ENCODE results near the gene LY6G6F. TPM values are rescaled to one million over a fixed set of nuclear protein-coding genes. Genes with fewer than 3 reads are reported as not detected.

LY6G6F gene
- total RNA-seq, 2 experiments from 2014 or later = not detected

GRCh38 chr6:31749301-31750036 lies 42.8 kb downstream of the LY6G6F start:
- CTCF ChIA-PET = interaction anchor here (0.9 kb wide), 1 partner anchor 21 kb away, joined by 3 read pairs; no protein-coding TSS in a partner anchor
- POLR2A ChIA-PET = interaction anchor here (1.3 to 3.9 kb wide), 2 partner anchors 9 to 12 kb away, joined by 3 to 19 read pairs; partner anchors contain the start of gene MSH5
- H3K36me3 Mint-ChIP-seq (ENCODE audit: low read depth) = peaks cover 23% of the 10 kb centered on the region
- H3K27ac Mint-ChIP-seq = no peak overlapping the region
- H3K9me3 Mint-ChIP-seq (ENCODE audit: insufficient read depth) = no peaks in the 10 kb centered on the region
- no peak overlapping the region for H3K4me3 Mint-ChIP-seq
- ATAC-seq (no peak), DNase-seq (no peak)
- peaks cover 3% of the 10 kb centered on the region for H3K4me1 Mint-ChIP-seq (ENCODE audit: low read depth)
- H3K27me3 Mint-ChIP-seq (ENCODE audit: low read depth) = no peaks in the 10 kb centered on the region

- CTCF ChIA-PET = interaction anchor here (0.9 kb wide), 1 partner anchor 19 kb away, joined by 3 read pairs; no protein-coding TSS in a partner anchor
- POLR2A ChIA-PET = interaction anchor here (1.4 to 3.9 kb wide), 2 partner anchors 10 to 16 kb away, joined by 5 to 19 read pairs; partner anchors contain the start of gene MSH5
- DNase-seq (no peak), ATAC-seq (no peak)
- no peaks in the 10 kb centered on the region for H3K27me3 Mint-ChIP-seq (ENCODE audit: low read depth)
- peaks cover 17% of the 10 kb centered on the region for H3K36me3 Mint-ChIP-seq (ENCODE audit: low read depth)
- no peaks in the 10 kb centered on the region for H3K4me1 Mint-ChIP-seq (ENCODE audit: low read depth)
- no peak overlapping the region for H3K4me3 Mint-ChIP-seq
- H3K9me3 Mint-ChIP-seq (ENCODE audit: insufficient read depth) = no peaks in the 10 kb centered on the region
- H3K27ac Mint-ChIP-seq = no peak overlapping the region
These were observed 43.9 kb downstream of the LY6G6F start for GRCh38 chr6:31750411-31751022.

GRCh38 chr6:31752739-31753319 lies 46.2 kb downstream of the LY6G6F start:
- Mint-ChIP-seq H3K36me3 (ENCODE audit: low read depth) (peaks cover 12% of the 10 kb centered on the region), H3K27me3 (ENCODE audit: low read depth) (no peaks in the 10 kb centered on the region), H3K27ac (no peak overlapping the region), H3K4me3 (no peak overlapping the region), H3K4me1 (ENCODE audit: low read depth) (no peaks in the 10 kb centered on the region), H3K9me3 (ENCODE audit: insufficient read depth) (no peaks in the 10 kb centered on the region)
- ATAC-seq (no peak), DNase-seq (no peak)
- ChIA-PET CTCF (interaction anchor here (1.7 kb wide), 1 partner anchor 17 kb away, joined by 6 read pairs; no protein-coding TSS in a partner anchor), POLR2A (interaction anchor here (3.9 kb wide), 1 partner anchor 12 kb away, joined by 19 read pairs; the partner anchor contains the start of gene MSH5)

- no peaks in the 10 kb centered on the region for H3K27me3 Mint-ChIP-seq (ENCODE audit: low read depth)
- H3K9me3 Mint-ChIP-seq (ENCODE audit: insufficient read depth) = no peaks in the 10 kb centered on the region
- DNase-seq (no peak), ATAC-seq (no peak)
- ChIA-PET POLR2A (interaction anchor here (0.9 to 2.7 kb wide), 3 partner anchors 11 to 22 kb away, joined by 3 to 16 read pairs (median 5); partner anchors contain the start of genes CLIC1 and MSH5), CTCF (interaction anchor here (0.7 to 4.6 kb wide), 3 partner anchors 12 to 32 kb away, joined by 3 to 25 read pairs (median 9); partner anchors contain the start of gene MSH5)
- H3K4me3 Mint-ChIP-seq = no peak overlapping the region
- peaks cover 34% of the 10 kb centered on the region for H3K36me3 Mint-ChIP-seq (ENCODE audit: low read depth)
- peaks cover 5% of the 10 kb centered on the region for H3K4me1 Mint-ChIP-seq (ENCODE audit: low read depth)
- no peak overlapping the region for H3K27ac Mint-ChIP-seq
These were observed 51.6 kb downstream of the LY6G6F start for GRCh38 chr6:31758281-31758680.

Small RNA genes lying within 50 kb of the gene (microRNA-seq; reads per million reads assigned to microRNA genes)
- 2.3 reads per million for gene MIR4646

Other genes starting within 250 kb of the LY6G6F start
- 10 to 100 TPM; 49.0 TPM for gene MICB, start 208.7 kb upstream of the LY6G6F start, total RNA-seq
- not detected for gene MCCD1, start 177.9 kb upstream of the LY6G6F start, total RNA-seq
- 100 to 1,000 TPM; 477 to 488 TPM for gene DDX39B, start 164.9 kb upstream of the LY6G6F start, total RNA-seq
- gene ATP6V1G2, start 160.3 kb upstream of the LY6G6F start, total RNA-seq = 1 to 10 TPM; 2.5 TPM
- 10 to 100 TPM; 13.5 to 14.2 TPM for gene NFKBIL1, start 159.3 kb upstream of the LY6G6F start, total RNA-seq
- 10 to 100 TPM; 19.4 to 24.6 TPM for gene LTA, start 134.6 kb upstream of the LY6G6F start, total RNA-seq
- gene TNF, start 131.3 kb upstream of the LY6G6F start, total RNA-seq = 10 to 100 TPM; 53.4 to 55.0 TPM
- 100 to 1,000 TPM; 613 to 618 TPM for gene LTB, start 124.4 kb upstream of the LY6G6F start, total RNA-seq
- gene LST1, start 120.6 kb upstream of the LY6G6F start, total RNA-seq = 100 to 1,000 TPM; 125 to 139 TPM
- gene NCR3, start 113.9 kb upstream of the LY6G6F start, total RNA-seq = 100 to 1,000 TPM; 107 to 115 TPM
- 100 to 1,000 TPM; 177 TPM for gene AIF1, start 91.6 kb upstream of the LY6G6F start, total RNA-seq
- 100 to 1,000 TPM; 260 to 279 TPM for gene PRRC2A, start 86.2 kb upstream of the LY6G6F start, total RNA-seq
- gene BAG6, start 54.2 kb upstream of the LY6G6F start, total RNA-seq = 100 to 1,000 TPM; 259 to 267 TPM
- gene APOM, start 51.0 kb upstream of the LY6G6F start, total RNA-seq = 1 to 10 TPM; 3.2 to 5.1 TPM
- 10 to 100 TPM; 22.5 to 23.8 TPM for gene C6orf47, start 46.1 kb upstream of the LY6G6F start, total RNA-seq
- gene GPANK1, start 41.9 kb upstream of the LY6G6F start, total RNA-seq = 10 to 100 TPM; 29.0 to 34.7 TPM
- gene CSNK2B, start 40.8 kb upstream of the LY6G6F start, total RNA-seq = 100 to 1,000 TPM; 233 to 250 TPM
- gene LY6G5B, start 36.9 kb upstream of the LY6G6F start, total RNA-seq = 10 to 100 TPM; 22.6 to 23.2 TPM
- gene LY6G5C, start 25.8 kb upstream of the LY6G6F start, total RNA-seq = 1 to 10 TPM; 4.3 to 5.5 TPM
- 10 to 100 TPM; 52.1 to 55.4 TPM for gene ABHD16A, start 3.5 kb upstream of the LY6G6F start, total RNA-seq
- gene LY6G6D, start 8.5 kb downstream of the LY6G6F start, total RNA-seq = not detected
- under 1 TPM in 1 of 2 experiments, not detected in 1; 0.26 TPM for gene LY6G6C, start 14.9 kb downstream of the LY6G6F start, total RNA-seq
- under 1 TPM; 0.71 to 0.91 TPM for gene MPIG6B, start 16.5 kb downstream of the LY6G6F start, total RNA-seq
- gene DDAH2, start 22.4 kb downstream of the LY6G6F start, total RNA-seq = 10 to 100 TPM; 31.9 to 33.7 TPM
- gene CLIC1, start 29.7 kb downstream of the LY6G6F start, total RNA-seq = 100 to 1,000 TPM; 617 to 651 TPM
- 10 to 100 TPM; 64.8 to 73.6 TPM for gene MSH5, start 33.1 kb downstream of the LY6G6F start, total RNA-seq
- gene SAPCD1, start 55.8 kb downstream of the LY6G6F start, total RNA-seq = 10 to 100 TPM; 14.3 to 15.4 TPM
- 1 to 10 TPM; 6.4 to 6.6 TPM for gene VWA7, start 70.5 kb downstream of the LY6G6F start, total RNA-seq
- 100 to 1,000 TPM; 114 to 115 TPM for gene VARS1, start 88.9 kb downstream of the LY6G6F start, total RNA-seq
- gene LSM2, start 100.1 kb downstream of the LY6G6F start, total RNA-seq = 100 to 1,000 TPM; 123 to 128 TPM
- 1 to 10 TPM; 3.0 to 3.1 TPM for gene HSPA1L, start 108.4 kb downstream of the LY6G6F start, total RNA-seq
- 10 to 100 TPM; 75.6 to 75.7 TPM for gene HSPA1A, start 108.7 kb downstream of the LY6G6F start, total RNA-seq
- gene HSPA1B, start 120.9 kb downstream of the LY6G6F start, total RNA-seq = 10 to 100 TPM; 84.6 to 87.1 TPM
- 10 to 100 TPM; 16.5 to 17.8 TPM for gene NEU1, start 156.0 kb downstream of the LY6G6F start, total RNA-seq
- under 1 TPM in 1 of 2 experiments, not detected in 1; 0.39 TPM for gene SLC44A4, start 172.1 kb downstream of the LY6G6F start, total RNA-seq
- 10 to 100 TPM; 70.1 to 72.3 TPM for gene EHMT2, start 190.8 kb downstream of the LY6G6F start, total RNA-seq
- 1 to 10 TPM; 1.6 to 1.8 TPM for gene ZBTB12, start 195.2 kb downstream of the LY6G6F start, total RNA-seq
- under 1 TPM; 0.26 to 0.87 TPM for gene C2, start 220.9 kb downstream of the LY6G6F start, total RNA-seq
- gene CFB, start 239.2 kb downstream of the LY6G6F start, total RNA-seq = under 1 TPM in 1 of 2 experiments, not detected in 1; 0.58 TPM

Measured in activated CD8-positive, alpha-beta T cell treated with anti-CD3 and anti-CD28 coated beads, Interleukin-2, amount 10 ng/mL, durations not matched to agents 7 days and 5 days (primary cell).